Stimulated activated naive CD8-positive, alpha-beta T cell treated with anti-CD3 and anti-CD28 coated beads, Interleukin-15, amount 100 ng/mL, for 72 hours (primary cell): ENCODE results near the gene APBA2.

Experiments used
- ATAC-seq: fragments of 150-1000 bp; cut with Tn5 transposase; 2 replicates; pipeline ENCODE4 v1.10.0; 2021; ENCODE audit warnings: mild to moderate bottlenecking, moderate library complexity
- DNase-seq, 2 donors: peaks; one replicate each; pipeline ENCODE4 v3.0.0; 2021 to 2022
- H3K27ac Mint-ChIP-seq, 2 donors: one replicate each; pipeline ENCODE4 v1.8.0; 2022; ENCODE audit warnings: mild to moderate bottlenecking in 2 of 2, mixed read lengths in 2 of 2, moderate library complexity in 2 of 2
- H3K27me3 Mint-ChIP-seq: one replicate; pipeline ENCODE4 v1.8.0; 2022; ENCODE audit warnings: mixed read lengths
- H3K4me1 Mint-ChIP-seq: one replicate; pipeline ENCODE4 v1.8.0; 2022; ENCODE audit warnings: mild to moderate bottlenecking, mixed read lengths
- H3K4me3 Mint-ChIP-seq, 2 donors: one replicate each; pipeline ENCODE4 v1.8.0; 2022; ENCODE audit warnings: mild to moderate bottlenecking in 2 of 2, mixed read lengths in 2 of 2, moderate library complexity in 1 of 2
- H3K9me3 Mint-ChIP-seq, 2 donors: one replicate each; pipeline ENCODE4 v1.8.0; 2022; ENCODE audit warnings: mixed read lengths in 2 of 2

The APBA2 gene

DNA sequence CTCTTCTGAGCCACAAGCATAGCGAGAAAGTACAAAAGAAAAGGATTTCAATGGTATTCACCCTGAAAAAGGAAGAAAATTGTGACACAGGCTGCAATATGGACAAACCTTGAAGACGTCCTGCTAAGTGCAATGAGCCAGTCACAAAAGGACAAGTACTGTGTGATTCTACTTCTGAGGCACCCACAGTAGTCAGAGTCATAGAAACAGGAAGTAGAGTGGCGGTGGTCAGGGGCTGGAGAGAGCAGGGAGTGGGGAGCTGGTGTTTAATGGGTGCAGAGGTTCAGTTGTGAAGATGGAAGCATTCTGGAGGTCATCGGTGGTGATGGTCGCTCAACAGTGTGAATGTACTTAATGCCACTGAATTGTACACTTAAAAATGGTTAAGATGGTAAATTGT lies 180.5 kb downstream of the APBA2 start:
- DNase-seq (no peak), ATAC-seq (no peak)
- peaks cover 64% of the 10 kb centered on the region for H3K4me1 Mint-ChIP-seq
- no peak overlapping the region for H3K27ac Mint-ChIP-seq
- no peaks in the 10 kb centered on the region for H3K27me3 Mint-ChIP-seq
- H3K4me3 Mint-ChIP-seq, result no peak overlapping the region
- no peaks in the 10 kb centered on the region for H3K9me3 Mint-ChIP-seq

DNA sequence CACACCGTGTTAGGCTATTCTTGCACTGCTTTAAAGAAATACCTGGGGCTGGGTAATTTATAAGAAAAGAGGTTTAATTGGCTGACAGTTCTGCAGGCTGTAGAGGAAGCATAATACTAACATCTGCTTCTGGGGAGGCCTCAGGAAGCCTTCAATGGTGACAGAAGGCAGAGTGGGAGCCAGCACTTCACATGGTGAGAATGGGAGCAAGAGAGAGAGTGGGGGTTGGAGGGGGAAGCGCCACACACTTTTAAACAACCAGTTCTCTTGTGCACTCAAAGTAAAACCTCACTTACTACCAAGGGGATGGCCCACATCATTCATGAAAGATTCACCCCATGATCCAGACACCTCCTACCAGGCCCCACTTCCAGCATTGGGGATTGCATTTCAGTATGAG lies 181.1 kb downstream of the APBA2 start:
- H3K27me3 Mint-ChIP-seq, result no peaks in the 10 kb centered on the region
- DNase-seq (no peak), ATAC-seq (no peak)
- H3K4me3 Mint-ChIP-seq, result no peak overlapping the region
- no peak overlapping the region for H3K27ac Mint-ChIP-seq
- no peaks in the 10 kb centered on the region for H3K9me3 Mint-ChIP-seq
- peaks cover 61% of the 10 kb centered on the region for H3K4me1 Mint-ChIP-seq

DNA sequence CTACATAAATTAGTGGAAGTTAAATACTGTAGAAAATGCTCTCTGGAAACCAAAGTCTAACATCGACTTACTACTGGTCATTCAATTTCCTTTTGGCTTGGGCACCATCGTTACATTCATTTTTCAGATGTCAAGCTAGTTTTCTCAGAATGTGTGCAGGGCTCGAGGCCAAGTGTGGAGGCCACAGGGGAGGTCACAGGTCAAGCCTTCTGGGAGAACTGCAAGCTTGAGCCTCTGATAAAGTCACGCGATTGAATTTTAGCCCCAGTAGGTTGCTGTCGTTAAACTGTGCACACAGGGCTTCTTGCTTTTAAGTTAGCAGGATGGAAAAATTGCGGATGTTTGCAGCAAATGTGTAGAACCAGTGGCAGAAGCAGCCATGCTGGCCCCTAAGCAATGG lies 182.2 kb downstream of the APBA2 start:
- ATAC-seq (no peak), DNase-seq (no peak)
- H3K9me3 Mint-ChIP-seq, result no peaks in the 10 kb centered on the region
- H3K4me1 Mint-ChIP-seq, result peaks cover 52% of the 10 kb centered on the region
- H3K4me3 Mint-ChIP-seq, result no peak overlapping the region
- no peaks in the 10 kb centered on the region for H3K27me3 Mint-ChIP-seq
- no peak overlapping the region for H3K27ac Mint-ChIP-seq

DNA sequence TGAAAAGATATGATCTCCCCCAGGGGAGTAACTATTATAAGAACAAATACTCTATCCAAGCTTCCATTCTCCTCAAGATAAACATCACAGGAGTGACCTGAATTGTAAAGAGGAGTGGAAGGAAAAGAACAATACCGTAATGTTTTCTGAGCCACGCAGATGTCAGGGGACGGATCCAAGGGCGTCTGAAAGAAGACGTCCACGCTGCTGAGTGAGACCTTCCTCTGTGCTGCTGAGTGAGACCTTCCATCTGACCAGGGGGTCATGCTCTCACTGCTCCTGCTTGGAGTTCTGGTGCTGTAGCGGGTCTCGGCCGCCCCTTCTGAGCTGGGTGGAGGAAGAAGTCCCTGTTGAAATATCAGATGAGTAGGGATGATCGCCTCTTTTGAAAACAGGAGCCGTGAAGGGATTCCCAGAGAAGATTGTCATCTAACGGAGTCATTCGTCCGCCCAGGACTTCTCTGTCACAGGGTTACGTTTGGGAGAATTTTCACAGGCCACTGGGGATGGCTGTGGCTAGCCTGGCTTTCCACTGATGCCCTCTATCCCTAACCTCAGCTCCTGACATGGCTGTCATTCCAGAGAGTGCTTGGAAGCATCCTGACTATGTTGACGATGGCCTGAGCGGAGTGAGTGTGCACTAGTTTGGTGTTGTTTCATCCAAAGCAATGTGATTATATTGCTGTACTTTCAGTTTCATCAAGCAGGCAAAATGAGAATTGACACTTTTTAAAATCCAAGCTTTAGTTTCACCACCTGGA lies 184.9 kb downstream of the APBA2 start:
- Mint-ChIP-seq H3K4me3 (no peak overlapping the region), H3K27ac (peak overlapping the region in 1 of 2 donors; percentile 38)

DNA sequence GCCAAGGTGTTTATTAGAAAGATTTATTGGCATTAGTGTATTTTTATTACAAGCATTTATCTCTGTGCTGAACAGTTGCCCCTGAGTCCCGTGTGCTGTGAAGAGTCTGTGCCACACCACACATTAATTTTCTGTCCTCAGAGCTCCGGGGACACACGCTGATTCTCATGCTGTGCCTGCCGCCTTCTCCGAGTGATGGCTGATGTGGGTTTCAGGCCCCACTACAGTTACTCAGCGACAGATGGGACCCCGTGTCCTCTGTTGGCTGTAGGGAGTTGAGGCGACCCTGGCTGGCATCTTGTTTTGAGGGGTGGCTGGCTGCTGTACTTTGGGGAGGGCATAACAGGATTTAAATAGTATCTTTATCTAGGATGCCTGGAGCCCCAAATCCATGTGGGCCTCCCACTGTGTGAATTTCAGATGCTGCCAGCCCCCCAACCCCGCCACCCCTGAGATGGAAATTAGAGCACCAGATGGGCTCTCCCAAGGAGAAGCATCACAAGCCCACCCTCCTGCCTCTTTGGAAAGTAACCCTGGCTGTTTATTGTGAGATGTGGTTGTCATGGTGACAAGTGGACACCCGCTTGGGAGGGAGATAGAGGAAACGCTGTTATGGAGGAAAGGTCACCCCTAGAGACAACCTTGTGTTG lies 185.6 kb downstream of the APBA2 start:
- Mint-ChIP-seq H3K27me3 (no peaks in the 10 kb centered on the region), H3K9me3 (no peaks in the 10 kb centered on the region), H3K27ac (no peak overlapping the region), H3K4me1 (peaks cover 33% of the 10 kb centered on the region), H3K4me3 (no peak overlapping the region)
- DNase-seq (no peak), ATAC-seq (no peak)

More for the DNA sequence above, 184.9 kb downstream of the APBA2 start:
- DNase-seq (no peak), ATAC-seq (no peak)
- Mint-ChIP-seq H3K4me1 (peaks cover 40% of the 10 kb centered on the region), H3K9me3 (no peaks in the 10 kb centered on the region), H3K27me3 (no peaks in the 10 kb centered on the region)

DNA sequence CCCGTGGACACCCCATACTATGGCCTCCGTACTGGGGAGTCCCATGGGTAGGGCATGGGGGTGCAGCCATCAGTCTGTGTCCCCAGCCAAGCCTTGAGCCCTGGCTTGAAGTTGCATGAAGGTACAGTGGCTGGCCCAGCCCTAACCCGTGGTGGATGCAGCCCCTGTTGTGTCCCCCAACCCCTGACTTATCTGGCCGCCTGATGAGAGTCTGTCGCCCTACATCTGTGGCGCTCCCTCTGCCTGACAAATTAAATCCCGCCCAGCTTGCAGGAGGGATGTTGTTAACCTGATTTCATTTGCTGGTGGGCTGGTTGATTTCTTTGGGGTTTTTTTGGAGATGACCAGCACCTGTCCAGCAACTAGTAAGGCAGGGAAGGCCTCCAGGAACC lies 186.1 kb downstream of the APBA2 start:
- H3K27me3 Mint-ChIP-seq, result no peaks in the 10 kb centered on the region
- ATAC-seq, result no peak
- peak overlapping the region in 1 of 2 donors; percentile 34 for H3K27ac Mint-ChIP-seq
- H3K4me1 Mint-ChIP-seq, result peaks cover 27% of the 10 kb centered on the region
- DNase-seq, result no peak
- H3K4me3 Mint-ChIP-seq, result no peak overlapping the region
- H3K9me3 Mint-ChIP-seq, result no peaks in the 10 kb centered on the region

DNA sequence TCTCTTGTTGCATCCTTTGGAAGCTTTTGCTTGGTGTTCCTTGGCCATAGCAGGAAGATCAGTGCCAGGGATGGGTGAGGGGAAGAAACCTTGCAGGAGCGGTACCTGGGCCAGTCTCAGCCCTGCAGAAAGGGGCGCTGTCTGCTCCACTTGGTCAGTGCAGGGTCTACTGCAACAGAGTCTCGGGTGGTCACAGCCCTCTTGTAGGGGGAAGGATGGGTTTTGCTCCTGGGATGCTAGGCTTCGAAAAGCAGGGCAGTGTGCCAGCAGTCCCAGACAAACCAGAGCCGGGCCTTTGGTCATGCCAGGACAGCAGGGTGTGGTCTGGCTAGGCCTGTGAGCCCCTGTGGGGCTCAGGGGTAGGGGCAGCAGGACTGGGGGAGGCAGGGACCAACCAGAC lies 186.7 kb downstream of the APBA2 start:
- Mint-ChIP-seq H3K27me3 (no peaks in the 10 kb centered on the region), H3K27ac (no peak overlapping the region)

DNA sequence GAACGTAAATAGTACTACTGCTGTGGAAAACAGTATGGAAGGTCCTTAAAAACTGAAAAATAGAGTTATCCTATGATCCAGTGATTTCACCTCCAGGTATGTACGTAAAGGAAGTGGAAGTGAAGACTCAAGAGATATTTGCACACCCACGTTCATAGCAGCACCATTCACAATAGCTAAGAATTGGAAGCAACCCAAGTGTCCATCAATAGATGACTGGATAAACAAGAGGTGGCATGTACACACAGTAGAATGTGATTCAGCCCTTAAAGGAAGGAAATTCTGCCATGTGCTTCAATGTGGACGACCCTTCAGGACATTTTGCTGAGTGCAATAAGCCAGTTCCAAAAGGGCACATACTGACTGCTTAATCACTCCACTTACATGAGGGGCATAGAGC lies 188.3 kb downstream of the APBA2 start:
- Mint-ChIP-seq H3K4me1 (peaks cover 23% of the 10 kb centered on the region), H3K27ac (no peak overlapping the region), H3K9me3 (no peaks in the 10 kb centered on the region), H3K27me3 (no peaks in the 10 kb centered on the region), H3K4me3 (no peak overlapping the region)
- no peak for ATAC-seq
- no peak for DNase-seq

More for the DNA sequence above, 186.7 kb downstream of the APBA2 start:
- Mint-ChIP-seq H3K4me1 (peaks cover 23% of the 10 kb centered on the region), H3K9me3 (no peaks in the 10 kb centered on the region), H3K4me3 (no peak overlapping the region)
- ATAC-seq, result no peak
- no peak for DNase-seq

DNA sequence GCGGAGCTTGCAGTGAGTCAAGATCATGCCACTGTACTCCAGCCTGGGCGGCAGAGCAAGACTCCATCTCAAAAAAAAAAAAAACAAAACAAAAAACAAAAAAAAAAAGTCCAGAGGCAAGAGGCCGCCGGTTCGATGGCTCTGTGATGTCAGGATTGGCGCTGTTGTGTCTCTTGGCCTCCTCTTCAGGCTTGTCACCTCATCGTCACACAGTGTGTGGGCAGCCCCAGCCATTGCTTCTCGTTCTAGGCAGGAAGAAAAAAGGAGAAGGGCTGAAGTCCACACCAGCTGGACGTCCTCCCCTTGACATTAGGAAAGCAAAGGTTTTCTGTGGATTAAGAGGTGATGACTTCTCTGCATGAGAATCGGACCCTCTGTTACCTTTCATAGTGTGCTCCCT lies 192.8 kb downstream of the APBA2 start:
- no peak overlapping the region for H3K4me3 Mint-ChIP-seq
- H3K9me3 Mint-ChIP-seq, result no peaks in the 10 kb centered on the region
- H3K27ac Mint-ChIP-seq, result no peak overlapping the region
- no peak for ATAC-seq
- DNase-seq, result no peak
- H3K4me1 Mint-ChIP-seq, result peaks cover 11% of the 10 kb centered on the region
- H3K27me3 Mint-ChIP-seq, result no peaks in the 10 kb centered on the region

DNA sequence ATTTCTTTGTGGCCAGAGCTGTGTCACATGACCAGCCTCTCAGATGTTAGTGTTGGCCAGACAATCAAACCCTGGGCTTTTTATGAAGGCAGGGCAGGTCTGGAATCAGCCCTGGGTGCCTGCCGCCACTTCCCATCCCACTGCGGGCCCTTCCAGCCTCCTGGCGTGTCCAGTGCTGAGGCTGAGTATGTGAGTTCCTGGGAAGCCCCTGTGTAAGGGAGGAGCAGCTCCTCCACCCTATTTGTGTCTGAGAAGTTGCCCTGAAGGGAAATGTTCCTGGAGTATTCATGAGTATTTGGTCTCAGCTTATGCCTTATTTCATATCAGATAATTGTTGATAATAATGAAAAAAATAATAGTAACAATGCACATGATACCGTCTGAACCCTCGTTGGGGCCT lies 193.7 kb downstream of the APBA2 start:
- H3K4me1 Mint-ChIP-seq, result peaks cover 6% of the 10 kb centered on the region
- DNase-seq (no peak), ATAC-seq (no peak)
- H3K27me3 Mint-ChIP-seq, result no peaks in the 10 kb centered on the region
- H3K27ac Mint-ChIP-seq, result no peak overlapping the region
- peaks cover 0 to 2% of the 10 kb centered on the region in 2 donors for H3K9me3 Mint-ChIP-seq
- no peak overlapping the region for H3K4me3 Mint-ChIP-seq

DNA sequence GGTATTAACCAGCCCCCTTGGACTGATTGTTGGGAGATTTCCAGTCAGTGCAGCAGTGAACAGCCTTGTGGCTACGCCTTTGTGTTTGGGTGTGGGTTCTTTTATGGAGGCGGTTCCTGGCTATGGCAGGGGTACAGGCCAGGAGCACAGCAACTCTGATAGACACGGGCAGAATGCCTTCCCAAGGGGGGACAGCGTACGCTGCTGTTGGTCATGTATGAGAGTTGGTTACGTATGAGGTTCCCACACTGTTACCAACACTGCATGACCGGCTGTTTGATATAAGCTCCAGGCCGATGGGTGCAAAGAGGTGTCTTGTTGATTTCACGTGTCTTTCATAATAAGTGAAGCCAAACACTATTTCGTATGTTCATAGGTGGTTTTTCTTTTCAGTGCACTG lies 196.0 kb downstream of the APBA2 start:
- H3K9me3 Mint-ChIP-seq, result peaks cover 0 to 7% of the 10 kb centered on the region in 2 donors
- H3K27ac Mint-ChIP-seq, result no peak overlapping the region
- ATAC-seq, result no peak

DNA sequence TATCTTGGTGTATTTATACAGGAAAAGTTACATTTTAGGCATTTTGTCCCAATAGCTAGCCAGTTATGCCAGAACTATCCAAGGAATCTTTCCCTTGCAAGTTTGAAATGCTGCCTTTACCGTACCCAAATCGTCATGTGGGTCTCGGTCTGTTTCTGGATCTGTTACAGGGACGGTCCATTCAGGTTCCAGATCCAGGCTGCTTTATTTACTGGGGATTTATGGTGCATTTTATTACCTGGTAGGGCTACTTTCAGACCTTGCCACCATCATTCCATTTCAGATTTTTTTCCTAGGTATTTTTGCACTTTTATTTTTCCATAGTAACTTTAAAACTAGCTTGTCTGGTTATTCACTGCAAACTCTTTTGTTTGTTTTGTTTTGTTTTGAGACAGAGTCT lies 197.4 kb downstream of the APBA2 start:
- no peaks in the 10 kb centered on the region for H3K27me3 Mint-ChIP-seq
- H3K4me1 Mint-ChIP-seq, result peaks cover 24% of the 10 kb centered on the region
- no peak overlapping the region for H3K27ac Mint-ChIP-seq
- peaks cover 0 to 7% of the 10 kb centered on the region in 2 donors for H3K9me3 Mint-ChIP-seq
- no peak for DNase-seq
- ATAC-seq, result no peak
- H3K4me3 Mint-ChIP-seq, result no peak overlapping the region

More for the DNA sequence above, 196.0 kb downstream of the APBA2 start:
- H3K27me3 Mint-ChIP-seq, result no peaks in the 10 kb centered on the region
- H3K4me3 Mint-ChIP-seq, result no peak overlapping the region
- peaks cover 10% of the 10 kb centered on the region for H3K4me1 Mint-ChIP-seq
- DNase-seq, result no peak

DNA sequence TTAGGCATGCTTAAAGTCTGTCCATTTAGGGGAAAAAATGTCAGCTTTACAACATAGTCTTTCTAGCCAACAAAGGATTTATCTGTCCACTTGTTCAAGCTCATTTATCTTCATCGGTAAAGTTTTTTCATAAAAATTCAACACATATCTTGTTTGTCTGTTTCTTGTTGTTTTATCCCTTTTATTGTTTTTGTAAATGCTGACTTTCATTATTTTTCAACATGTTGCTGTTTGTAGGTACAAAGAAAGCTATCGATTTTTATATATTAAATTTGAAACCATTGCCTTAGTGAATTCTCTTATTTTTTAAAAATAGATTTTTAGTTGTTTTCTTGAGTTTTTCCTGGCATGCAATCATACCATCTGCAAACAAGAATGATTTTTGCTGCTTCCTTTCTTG lies 198.1 kb downstream of the APBA2 start:
- Mint-ChIP-seq H3K4me1 (peaks cover 31% of the 10 kb centered on the region), H3K27ac (no peak overlapping the region), H3K4me3 (no peak overlapping the region), H3K27me3 (no peaks in the 10 kb centered on the region), H3K9me3 (peaks cover 0 to 7% of the 10 kb centered on the region in 2 donors)
- no peak for DNase-seq
- no peak for ATAC-seq

DNA sequence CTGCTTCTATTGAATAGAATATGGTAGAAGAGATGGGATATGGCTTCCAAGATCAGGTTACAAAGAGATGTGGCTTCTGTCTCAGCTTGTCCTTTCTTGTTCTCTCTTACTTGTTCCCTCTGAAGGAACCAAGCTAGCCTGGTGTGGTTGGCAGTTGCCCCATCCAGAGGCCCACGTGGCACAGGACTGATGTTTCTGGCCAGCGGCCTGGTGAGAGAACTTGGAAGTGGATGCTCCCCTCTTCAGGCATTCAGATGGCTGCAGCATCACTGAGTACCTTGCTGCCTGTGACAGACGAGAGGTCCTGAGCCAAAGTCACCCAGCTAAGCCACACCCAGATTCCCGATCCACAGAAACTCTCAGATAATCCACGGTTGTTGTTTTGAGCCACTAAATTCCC lies 200.2 kb downstream of the APBA2 start:
- DNase-seq (no peak), ATAC-seq (no peak)
- peaks cover 51% of the 10 kb centered on the region for H3K4me1 Mint-ChIP-seq
- H3K27me3 Mint-ChIP-seq, result no peaks in the 10 kb centered on the region
- peak overlapping the region in 1 of 2 donors; percentile 3 for H3K27ac Mint-ChIP-seq
- H3K4me3 Mint-ChIP-seq, result no peak overlapping the region
- H3K9me3 Mint-ChIP-seq, result peaks cover 0 to 7% of the 10 kb centered on the region in 2 donors

DNA sequence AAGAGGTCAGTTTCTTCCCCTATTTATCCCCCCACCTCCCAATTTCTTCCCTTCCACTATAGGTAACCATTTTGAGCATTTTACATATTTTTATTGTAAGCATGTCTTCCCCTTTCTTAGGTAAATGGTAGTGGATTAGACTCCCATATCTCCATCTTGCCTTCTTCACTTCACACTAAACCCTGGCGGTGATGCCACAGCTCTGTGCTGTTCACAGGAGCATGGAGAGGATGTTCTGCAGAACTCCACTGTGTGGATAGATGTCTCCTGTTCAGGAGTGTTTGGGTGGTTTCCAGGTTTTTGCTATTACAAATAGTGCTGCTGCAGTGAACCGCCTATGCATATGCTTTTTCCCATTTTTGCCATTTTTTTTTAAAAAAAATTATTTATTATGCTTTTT lies 201.1 kb downstream of the APBA2 start:
- peaks cover 0 to 7% of the 10 kb centered on the region in 2 donors for H3K9me3 Mint-ChIP-seq
- H3K4me1 Mint-ChIP-seq, result peaks cover 59% of the 10 kb centered on the region
- H3K27me3 Mint-ChIP-seq, result no peaks in the 10 kb centered on the region

DNA sequence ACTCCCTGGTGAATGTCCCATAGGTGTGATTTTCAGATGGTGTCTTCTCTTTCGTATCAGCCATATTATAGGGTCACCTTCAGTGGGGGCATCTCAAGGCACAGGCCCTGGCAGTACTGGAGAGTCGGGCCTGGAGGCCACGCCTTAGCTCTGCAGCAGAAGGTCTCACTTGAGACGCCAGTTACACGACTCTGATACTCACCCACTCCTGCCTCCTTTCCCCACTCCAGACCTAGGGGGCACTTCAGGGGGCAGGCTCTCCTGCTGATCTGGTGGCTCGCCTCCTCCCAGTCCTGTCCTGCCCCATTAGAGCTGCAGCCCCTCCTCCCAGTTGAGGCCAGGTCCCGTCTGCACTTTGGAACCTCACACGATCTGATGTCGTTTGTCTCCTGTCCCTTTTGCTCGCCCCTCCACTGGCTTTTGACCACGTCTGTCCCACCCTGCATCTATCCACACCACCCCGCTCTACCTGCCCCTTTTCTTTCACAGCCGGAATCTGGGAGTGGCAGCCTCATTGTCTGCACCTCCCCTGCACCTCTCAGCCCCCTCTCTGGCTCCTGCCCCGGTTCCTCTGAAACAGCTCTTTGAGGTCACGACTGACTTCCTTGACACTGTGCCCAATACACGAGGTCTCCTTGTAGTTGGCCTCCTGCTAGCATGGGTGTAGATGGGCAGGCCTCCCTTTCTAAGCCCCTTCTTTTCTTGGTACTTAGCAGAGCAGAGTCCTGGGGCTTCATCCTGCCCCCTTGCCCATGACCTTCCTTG lies 201.9 kb downstream of the APBA2 start:
- Mint-ChIP-seq H3K27me3 (no peaks in the 10 kb centered on the region), H3K9me3 (peaks cover 0 to 7% of the 10 kb centered on the region in 2 donors), H3K4me1 (peaks cover 59% of the 10 kb centered on the region), H3K27ac (peak overlapping the region; percentile 0 to 28), H3K4me3 (no peak overlapping the region)
- ATAC-seq (no peak), DNase-seq (no peak)

More for the DNA sequence above, 201.1 kb downstream of the APBA2 start:
- DNase-seq, result no peak
- no peak for ATAC-seq
- H3K27ac Mint-ChIP-seq, result no peak overlapping the region
- H3K4me3 Mint-ChIP-seq, result no peak overlapping the region
